ENCODE results near the gene IFNA16.

DNA sequence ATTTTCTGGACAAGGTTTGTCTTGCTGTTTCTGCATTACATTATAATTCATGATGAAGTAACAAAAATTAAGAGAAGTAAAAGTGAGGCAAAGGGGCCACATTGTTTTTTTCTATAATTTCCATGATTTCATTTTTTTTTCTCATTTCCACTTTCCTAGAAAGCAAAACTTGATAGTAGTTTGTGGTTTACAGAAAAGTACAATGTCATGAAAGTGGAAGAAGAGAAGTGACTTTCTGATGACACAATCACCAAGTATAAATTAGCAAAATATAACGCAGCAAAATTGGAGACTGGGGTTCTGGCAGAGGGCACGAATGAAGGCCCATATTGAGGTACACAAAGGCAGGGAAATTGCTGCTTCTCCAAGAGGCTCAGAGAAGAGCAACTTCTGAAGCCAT lies 27.7 kb upstream of the IFNA16 start:
- TF ChIP-seq, protein P1, sequence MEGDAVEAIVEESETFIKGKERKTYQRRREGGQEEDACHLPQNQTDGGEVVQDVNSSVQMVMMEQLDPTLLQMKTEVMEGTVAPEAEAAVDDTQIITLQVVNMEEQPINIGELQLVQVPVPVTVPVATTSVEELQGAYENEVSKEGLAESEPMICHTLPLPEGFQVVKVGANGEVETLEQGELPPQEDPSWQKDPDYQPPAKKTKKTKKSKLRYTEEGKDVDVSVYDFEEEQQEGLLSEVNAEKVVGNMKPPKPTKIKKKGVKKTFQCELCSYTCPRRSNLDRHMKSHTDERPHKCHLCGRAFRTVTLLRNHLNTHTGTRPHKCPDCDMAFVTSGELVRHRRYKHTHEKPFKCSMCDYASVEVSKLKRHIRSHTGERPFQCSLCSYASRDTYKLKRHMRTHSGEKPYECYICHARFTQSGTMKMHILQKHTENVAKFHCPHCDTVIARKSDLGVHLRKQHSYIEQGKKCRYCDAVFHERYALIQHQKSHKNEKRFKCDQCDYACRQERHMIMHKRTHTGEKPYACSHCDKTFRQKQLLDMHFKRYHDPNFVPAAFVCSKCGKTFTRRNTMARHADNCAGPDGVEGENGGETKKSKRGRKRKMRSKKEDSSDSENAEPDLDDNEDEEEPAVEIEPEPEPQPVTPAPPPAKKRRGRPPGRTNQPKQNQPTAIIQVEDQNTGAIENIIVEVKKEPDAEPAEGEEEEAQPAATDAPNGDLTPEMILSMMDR (IDR thresholded peaks at IDR 0.05): no peak
- TF ChIP-seq EP300 (IDR thresholded peaks at IDR 0.05; ENCODE audit: low read depth): no peak

Measured in transverse colon (tissue), 3 donors.